ENCODE data around the gene PRPF40A.

- TF ChIP-seq REST (IDR thresholded peaks at IDR 0.05; ENCODE audit: insufficient replicate concordance, low read depth) (no peak), CTCF (IDR thresholded peaks at IDR 0.05; ENCODE audit: insufficient read depth, low read length) (no peak), POLR2AphosphoS5 (IDR thresholded peaks at IDR 0.05; ENCODE audit: low read depth) (no peak)
These were observed 38.5 kb downstream of the PRPF40A start for GRCh38 chr2:152678808-152679207.
